PFSK-1 (cell line): ENCODE results near the gene PLD2.

Experiments used
- FOXP2 ChIP-seq: optimal IDR thresholded peaks from 2 replicates; pipeline ENCODE3; 2011; ENCODE audit warnings: borderline replicate concordance, control low read depth, inconsistent platforms; ENCODE audit not compliant: insufficient read depth; ENCODE audit errors: extremely low read length, extremely low read depth
- POLR2AphosphoS5 ChIP-seq: IDR thresholded peaks from 2 replicates; pipeline ENCODE4 v1.6.1; 2012; ENCODE audit warnings: low read depth, mild to moderate bottlenecking, control low read depth, low read length, moderate library complexity
- SIN3A ChIP-seq: IDR thresholded peaks from 2 replicates; pipeline ENCODE4 v1.6.1; 2012; ENCODE audit warnings: mild to moderate bottlenecking, low read length, moderate library complexity, borderline replicate concordance; ENCODE audit not compliant: insufficient read depth
- TAF1 ChIP-seq: IDR thresholded peaks from 2 replicates; pipeline ENCODE4 v1.6.1; 2012; ENCODE audit warnings: low read length, control low read depth, borderline replicate concordance; ENCODE audit not compliant: insufficient read depth
- TF ChIP-seq, protein P1 (sequence below), 2 experiments: IDR thresholded peaks; 2 replicates each; pipeline versions ENCODE4 v1.6.1 to v1.8.0; 2011 to 2012; ENCODE audit warnings: low read depth in 2 of 2, low read length in 2 of 2, control low read depth in 1 of 2, inconsistent platforms in 1 of 2, mild to moderate bottlenecking in 1 of 2, moderate library complexity in 1 of 2; ENCODE audit not compliant: insufficient read depth in 1 of 2

Gene PLD2

DNA sequence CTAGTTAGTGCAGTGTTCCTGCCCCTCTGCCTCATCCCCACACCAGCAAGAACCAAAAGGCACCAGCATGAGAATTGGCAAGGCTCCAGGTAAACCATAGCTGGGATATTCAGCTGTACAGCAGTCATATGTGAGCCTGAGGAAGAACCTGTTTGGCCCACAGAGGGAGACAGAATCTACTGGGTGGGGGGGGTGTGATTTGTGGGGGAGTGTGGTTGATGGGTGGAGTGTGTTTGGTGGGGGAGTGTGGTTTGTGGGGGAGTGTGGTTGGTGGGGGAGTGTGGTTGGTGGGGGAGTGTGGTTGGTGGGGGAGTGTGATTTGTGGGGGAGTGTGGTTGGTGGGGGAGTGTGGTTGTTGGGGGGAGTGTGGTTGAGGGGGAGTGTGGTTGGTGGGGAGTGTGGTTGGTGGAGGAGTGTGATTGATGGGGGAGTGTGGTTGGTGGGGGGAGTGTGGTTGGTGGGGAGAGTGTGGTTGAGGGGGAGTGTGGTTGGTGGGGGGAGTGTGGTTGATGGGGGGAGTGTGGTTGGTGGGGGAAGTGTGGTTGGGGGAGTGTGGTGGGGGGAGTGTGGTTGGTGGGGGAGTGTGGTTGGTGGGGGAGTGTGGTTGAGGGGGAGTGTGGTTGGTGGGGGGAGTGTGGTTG lies 45.7 kb downstream of the PLD2 start:
- TF ChIP-seq POLR2AphosphoS5 (no peak), FOXP2 (no peak), SIN3A (no peak)
- TF ChIP-seq, protein P1, sequence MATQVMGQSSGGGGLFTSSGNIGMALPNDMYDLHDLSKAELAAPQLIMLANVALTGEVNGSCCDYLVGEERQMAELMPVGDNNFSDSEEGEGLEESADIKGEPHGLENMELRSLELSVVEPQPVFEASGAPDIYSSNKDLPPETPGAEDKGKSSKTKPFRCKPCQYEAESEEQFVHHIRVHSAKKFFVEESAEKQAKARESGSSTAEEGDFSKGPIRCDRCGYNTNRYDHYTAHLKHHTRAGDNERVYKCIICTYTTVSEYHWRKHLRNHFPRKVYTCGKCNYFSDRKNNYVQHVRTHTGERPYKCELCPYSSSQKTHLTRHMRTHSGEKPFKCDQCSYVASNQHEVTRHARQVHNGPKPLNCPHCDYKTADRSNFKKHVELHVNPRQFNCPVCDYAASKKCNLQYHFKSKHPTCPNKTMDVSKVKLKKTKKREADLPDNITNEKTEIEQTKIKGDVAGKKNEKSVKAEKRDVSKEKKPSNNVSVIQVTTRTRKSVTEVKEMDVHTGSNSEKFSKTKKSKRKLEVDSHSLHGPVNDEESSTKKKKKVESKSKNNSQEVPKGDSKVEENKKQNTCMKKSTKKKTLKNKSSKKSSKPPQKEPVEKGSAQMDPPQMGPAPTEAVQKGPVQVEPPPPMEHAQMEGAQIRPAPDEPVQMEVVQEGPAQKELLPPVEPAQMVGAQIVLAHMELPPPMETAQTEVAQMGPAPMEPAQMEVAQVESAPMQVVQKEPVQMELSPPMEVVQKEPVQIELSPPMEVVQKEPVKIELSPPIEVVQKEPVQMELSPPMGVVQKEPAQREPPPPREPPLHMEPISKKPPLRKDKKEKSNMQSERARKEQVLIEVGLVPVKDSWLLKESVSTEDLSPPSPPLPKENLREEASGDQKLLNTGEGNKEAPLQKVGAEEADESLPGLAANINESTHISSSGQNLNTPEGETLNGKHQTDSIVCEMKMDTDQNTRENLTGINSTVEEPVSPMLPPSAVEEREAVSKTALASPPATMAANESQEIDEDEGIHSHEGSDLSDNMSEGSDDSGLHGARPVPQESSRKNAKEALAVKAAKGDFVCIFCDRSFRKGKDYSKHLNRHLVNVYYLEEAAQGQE (IDR thresholded peaks at IDR 0.05; ENCODE audit: insufficient read depth in 1 of 2, low read depth in 2 of 2, low read length in 2 of 2) = no peak

DNA sequence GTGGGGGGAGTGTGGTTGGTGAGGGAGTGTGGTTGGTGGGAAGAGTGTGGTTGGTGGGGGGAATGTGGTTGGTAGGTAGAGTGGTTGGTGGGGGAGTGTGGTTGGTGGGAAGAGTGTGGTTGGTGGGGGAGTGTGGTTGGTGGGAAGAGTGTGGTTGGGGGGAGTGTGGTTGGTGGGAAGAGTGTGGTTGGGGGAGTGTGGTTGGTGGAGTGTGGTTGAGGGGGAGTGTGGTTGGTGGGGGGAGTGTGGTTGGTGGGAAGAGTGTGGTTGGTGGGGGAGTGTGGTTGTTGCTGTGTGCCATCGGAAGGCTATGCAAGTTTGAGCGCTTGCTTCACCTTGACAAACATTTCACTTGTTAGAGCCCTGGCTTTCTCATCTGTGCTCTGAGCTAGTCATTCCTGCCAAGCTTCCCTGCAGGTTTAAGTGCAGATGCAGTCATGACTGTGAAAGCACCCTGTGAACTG lies 46.3 kb downstream of the PLD2 start:
- no peak for TF ChIP-seq POLR2AphosphoS5
- no peak for TF ChIP-seq FOXP2
- TF ChIP-seq SIN3A = no peak
- TF ChIP-seq TAF1 = no peak
- TF ChIP-seq, protein P1 (IDR thresholded peaks at IDR 0.05; ENCODE audit: insufficient read depth in 1 of 2, low read depth in 2 of 2, low read length in 2 of 2) = no peak

DNA sequence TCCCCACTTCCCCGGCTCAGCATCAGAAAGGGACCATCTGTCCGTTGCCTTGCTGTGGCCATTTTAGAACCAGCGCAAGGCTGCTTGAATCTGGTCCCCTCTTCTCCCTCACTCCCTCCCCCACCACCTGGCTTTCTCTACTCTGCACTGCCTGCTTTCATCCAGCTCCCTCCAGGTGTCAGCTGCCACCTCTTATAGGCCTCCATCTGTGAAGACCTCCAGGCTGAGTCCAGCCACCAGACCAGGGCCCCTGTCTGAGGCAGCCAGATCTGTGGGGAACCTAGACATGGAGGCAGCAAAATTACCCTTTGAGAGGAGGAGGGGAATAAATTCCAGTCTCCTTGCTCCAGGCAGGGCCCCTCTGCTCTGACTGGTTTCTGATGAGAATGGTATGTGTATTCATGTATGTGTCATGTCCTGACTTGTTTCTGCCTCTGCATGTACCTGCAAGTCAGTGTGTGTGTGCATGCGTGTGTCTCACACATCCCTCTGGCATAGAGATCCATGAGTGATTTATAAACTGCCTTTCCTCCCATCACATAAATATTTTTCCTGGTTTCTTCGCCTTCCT lies 47.2 kb downstream of the PLD2 start:
- TF ChIP-seq FOXP2 (no peak), POLR2AphosphoS5 (no peak), TAF1 (no peak), SIN3A (no peak)
- TF ChIP-seq, protein P1 (IDR thresholded peaks at IDR 0.05; ENCODE audit: insufficient read depth in 1 of 2, low read depth in 2 of 2, low read length in 2 of 2) = no peak

DNA sequence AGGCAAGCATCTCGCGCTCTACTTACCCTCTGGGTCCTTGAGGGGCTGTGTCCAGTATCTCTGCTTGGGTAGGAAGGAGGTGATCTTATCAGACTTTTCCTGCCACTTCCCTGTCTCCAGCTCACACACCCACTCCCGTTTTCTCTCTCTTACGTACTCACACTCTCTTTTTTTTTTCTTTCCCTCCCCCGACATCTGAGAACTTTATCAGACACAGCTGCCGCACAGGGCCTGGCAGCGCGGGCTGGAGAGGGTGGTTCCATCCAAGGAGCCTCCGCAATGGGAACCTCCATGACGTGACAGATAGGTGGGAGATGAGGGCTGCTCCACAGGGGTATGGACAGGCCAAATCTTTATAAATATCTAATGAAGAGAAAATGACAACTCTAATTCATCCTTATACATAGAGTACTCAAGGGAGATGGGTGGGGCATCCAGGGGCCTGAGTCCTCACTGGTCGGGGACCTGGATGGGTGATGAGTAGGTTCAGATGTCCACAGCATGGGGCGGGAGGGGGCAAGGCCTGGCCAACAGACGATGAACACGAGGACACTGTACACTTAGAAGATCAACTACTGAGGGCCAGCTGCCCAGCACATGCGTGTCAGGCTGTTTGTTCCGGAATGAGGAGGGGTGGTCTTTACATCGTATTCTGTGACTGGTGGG lies 49.5 kb downstream of the PLD2 start:
- TF ChIP-seq FOXP2 (no peak), SIN3A (no peak)

DNA sequence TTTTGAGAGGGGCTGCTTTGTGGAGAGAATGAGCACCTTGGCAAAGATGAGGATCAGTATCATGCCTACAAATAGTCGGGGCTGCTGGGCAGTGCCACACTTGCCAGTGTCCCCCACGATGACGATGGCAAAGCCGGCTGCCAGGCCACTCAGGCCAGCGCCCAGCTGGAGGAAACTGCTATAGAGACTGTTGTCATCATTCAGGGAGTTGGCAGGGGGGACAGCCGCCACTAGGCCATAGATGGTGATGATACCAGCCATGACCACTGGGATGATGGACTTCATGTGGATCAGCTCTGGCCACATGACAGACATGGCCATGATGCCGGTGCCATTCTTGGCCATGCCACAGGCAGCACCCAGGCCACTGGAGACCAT lies 50.0 kb downstream of the PLD2 start:
- TF ChIP-seq FOXP2 (no peak), POLR2AphosphoS5 (no peak), SIN3A (no peak)

DNA sequence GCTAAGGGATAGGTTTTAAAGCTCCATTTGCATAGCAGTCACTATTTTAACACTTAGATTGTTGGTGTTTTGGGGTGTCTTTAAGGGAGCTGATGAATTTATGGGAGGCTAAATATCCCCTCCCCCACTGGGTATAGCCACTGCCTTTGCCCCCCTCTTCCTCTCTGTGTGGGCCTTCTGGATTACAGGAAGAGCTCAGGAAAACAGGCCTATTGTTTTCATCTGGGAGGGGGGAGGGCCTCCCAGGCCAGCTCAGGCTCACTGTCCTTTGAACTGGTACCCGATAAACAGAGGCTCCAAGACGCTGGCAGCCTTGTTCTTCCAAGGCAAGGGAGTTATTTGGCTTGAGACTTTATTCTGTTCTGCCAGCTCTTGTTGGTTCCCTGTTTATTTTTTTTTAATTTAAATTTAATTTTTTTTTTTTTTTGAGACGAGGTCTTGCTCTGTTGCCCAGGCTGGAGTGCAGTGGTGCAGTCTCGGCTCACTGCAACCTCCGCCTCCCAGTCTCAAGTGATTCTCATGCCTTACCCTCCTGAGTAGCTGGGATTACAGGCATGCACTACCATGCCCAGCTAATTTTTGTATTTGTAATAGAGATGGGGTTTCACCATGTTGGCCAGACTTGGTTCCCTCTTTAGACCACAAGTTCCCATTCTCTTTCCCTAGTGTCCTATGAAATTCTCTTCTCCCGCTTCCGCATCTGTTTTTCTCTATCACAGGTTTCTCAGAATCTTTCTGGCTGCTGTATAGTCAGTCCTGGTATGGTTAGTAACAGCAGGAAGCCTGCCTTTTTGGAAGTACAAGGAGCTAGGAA lies 51.3 kb downstream of the PLD2 start:
- TF ChIP-seq SIN3A (no peak), FOXP2 (peak; percentile 73)
